CD4-positive, alpha-beta T cell treated with Interferon gamma for 1 hour (primary cell): Measurements from ENCODE around the gene DDX17.

Experiments used
- DNase-seq: peaks from one replicate; pipeline ENCODE4 v3.0.0-alpha.2; 2020

Gene DDX17

DNA sequence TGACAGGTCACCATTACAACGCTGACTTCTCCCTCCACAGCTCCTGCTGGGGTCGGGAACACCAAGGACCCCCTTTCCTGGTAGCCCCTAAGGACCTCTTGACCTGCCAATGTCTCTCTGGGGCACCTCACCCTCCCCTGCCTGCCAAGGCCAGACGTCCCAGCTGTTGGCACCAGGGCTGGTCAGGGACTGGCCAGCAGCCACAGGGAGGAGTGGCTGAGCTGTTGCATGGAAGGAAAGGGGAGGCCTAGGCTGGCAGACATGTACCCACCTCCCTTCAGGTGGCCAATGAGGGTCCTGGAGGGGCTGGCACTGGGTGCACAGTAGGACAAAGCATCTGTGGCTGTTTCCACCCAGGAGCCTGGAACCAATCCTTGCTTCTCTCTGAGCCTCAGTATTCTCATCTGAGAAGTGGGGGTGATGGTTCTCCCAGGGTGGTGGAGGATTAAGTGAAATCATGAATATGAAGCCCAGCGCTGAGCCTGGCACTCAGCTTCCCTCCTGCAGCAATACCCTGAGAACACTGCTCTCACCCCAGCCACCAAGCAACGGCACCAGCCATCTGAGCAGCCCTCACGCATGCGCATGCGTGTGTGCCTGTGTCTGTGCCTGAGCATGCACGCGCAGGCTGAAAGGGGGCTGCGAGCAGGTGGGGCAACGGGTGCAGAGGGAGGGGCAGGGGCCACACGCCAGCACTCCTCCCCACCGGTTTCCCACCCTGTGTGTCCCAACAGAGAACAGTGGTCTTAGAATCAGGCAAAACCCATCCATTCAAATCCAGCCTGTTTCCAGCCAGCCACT is 57.0 kb downstream of the DDX17 start:
- DNase-seq, result no peak

DNA sequence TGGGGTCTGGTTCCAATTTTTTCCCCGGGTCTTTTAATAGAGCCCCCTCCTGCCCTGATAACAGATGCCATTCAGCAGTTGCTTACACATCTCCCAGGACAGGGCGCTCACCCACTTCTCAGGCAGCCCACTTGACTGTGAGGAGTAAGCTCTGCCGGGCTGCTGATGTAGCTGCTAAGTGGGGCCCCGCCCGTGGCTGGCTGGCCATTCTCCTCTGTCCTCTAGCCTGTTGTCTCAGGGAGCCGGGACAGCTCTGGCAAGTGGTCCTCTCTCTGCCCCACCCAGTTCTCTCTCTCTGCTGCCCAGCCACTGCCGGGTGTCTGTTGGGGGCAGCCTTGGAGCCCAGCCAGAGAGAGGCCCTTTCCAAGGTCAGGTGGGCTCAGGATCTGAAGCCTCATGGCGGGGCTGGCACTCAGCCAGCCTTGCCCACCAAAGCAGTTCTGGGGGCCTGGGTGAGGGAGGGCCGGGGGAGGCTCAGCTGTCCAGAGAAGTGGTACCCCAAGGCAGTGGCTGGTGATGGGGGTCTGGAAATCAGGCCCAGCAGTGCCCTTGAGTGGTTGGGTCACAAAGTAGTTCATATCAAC is 60.0 kb downstream of the DDX17 start:
- DNase-seq, result no peak

DNA sequence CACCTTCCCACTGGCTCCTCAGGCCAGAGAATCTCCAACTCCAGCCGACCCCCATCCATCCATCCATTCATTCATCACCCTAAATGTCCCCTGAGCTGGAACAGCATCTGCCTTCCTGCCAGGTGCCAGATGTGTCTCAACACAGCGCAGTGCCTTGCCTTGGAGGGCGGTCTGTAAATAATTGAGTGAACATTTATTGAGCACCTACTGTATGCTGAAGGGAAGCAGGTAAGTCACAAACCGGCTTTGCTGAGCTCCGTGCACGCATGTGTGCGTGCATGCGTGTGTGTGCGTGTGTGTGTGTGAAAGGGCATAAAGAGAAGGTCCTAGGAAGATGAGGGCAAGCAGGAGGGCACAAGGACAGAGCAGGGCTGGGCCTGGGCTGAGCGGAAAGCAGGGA is 61.3 kb downstream of the DDX17 start:
- DNase-seq, result no peak

DNA sequence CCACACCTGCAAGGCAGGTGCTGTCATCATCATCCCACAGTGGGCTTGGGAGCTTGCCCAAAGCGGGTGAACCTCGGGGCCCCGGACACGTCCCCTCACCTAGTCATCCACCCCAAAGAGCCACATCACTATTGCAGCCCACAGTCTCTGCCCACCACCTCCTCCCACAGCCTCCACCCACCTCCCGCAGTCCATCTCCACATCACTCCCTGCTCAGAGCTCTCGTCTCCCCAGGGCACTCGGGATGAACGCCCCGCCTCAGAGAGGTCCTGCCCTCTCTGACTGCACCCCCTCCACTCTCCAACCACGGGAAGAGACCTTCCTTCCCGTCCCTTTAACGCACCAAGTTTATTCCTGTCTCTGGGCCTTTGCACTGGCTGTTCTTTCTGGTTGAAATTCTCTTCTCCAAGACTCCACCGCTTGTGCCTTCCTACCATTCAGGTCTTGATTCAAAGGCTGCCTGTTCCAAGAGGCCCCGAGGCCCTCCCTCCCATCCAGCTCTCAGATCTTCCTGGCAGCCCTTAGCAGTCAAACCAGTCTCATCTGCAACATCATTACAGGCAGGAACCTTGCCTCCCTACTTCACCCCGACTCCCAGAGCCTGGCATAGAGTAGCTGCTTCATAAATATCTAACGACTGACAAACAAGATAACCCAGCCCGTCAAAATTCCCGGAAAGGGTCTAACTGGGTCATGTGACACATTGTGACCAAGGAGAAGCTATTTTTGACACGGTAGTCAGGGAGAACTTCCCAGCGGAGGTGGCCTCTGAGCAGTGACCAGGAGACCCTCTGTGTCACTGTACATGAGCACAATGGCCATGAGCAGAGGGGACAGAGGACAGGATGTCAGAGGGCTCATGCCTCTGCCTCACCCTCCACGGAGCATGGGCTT is 62.2 kb downstream of the DDX17 start:
- no peak for DNase-seq

DNA sequence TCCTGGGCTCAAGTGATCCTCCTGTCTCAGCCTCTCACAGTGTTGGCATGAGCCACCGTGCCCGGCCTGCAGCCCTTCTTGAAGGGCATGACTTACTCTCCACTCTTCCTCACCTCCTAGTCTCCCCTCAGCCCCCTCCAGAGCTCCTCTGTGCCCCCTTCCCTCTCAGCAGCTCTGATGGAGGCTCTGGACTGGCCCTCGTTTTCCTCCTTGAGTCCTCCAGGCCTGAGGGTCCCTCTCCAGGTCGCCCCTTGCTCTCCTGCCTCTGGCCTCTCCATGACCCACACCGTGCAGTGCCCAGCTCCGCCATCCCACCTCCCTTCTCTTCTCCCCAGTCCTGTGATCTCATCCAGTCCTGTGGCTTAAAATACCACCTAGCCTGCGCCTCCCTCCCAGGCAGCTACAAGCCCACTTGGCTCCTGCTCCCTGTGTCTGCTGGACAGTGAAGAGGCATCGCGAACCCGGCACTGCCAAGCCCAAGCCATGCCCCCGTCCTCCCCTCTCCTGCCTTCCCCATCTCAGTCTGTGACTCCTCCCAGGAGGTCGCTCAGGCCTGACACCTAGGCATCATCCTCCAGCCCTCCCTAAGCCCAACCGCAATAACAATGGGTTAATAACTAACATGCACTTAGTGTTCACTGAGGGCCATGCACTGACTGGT is 63.0 kb downstream of the DDX17 start:
- no peak for DNase-seq

DNA sequence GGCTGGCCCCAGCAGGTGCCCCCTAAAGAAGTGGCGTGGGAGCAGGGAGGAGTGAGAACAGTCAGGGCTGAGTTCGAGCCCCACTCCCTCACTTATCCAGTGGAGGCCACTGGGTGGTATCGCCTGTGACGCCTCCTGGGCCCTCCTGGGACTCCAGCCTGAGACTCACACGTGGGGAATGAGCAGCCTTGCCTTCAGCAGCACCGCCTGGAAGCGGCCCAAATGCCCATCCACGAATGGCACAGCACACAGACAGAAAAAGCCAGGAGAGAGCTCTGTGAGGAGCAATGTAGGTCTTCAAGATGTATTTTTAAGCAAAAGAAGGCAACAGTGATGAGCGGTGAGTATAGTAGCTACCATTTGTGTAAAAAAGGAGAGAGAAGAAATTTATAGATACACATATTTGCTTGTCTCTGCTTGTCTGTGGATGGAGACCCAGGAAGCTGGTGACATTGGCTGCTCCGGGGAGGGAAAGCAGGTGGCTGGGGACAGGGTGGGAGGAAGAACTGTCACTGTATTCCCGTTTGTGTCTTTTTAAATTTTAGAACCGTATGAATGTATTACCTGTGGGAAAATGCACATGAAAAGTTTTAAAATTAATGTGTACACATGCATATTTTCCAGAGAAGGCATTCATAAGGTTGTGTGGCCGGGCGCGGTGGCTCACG is 64.4 kb downstream of the DDX17 start:
- no peak for DNase-seq

DNA sequence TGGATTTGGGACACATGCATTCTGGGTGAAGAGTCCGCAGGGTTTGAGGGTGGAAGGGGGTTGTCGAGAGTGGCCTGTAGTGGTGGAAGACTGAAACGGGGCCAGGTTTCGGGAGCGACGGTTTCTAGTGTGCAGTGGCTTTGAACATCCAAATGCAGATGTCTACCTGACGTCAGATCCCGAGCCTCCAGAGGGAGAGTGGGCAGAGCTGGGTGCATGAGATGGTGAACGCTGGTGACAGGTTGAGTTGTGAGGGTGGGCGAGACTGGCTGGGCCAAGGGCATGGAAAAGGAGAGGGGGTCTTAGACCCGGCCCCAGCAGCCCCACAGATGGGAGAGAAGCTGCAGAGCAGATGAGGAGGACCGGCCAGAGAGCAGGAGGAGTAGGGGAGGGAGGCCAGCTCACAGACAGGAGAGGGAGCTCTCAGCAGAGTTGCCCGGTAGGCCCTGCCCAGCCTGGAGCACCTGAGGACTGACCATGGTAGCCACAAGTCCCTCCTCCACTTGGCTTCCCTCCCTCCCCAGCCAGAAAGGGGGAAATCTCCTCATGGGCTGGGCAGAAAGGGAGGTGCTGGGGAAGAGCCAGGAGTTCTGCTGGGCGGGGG is 65.3 kb downstream of the DDX17 start:
- no peak for DNase-seq

DNA sequence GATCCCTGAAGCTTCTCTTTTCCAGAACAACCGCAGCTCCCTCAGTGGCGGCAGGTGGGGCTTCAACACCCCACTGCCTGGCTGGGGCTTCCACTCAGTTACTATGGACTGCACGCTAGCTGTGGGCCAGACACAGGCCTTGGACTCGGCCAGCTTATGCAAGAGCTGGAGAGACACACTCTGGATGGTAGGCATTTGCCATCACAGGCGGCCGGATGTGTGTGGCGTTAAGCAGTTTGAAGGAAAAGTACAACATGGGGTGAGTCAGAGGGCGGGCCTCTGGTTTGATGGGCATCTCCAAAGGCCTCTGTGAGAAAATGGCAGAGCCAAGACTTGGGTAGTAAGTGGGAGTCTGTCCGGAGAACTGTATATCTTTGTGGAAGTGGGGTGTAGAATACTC is 68.7 kb downstream of the DDX17 start:
- no peak for DNase-seq

DNA sequence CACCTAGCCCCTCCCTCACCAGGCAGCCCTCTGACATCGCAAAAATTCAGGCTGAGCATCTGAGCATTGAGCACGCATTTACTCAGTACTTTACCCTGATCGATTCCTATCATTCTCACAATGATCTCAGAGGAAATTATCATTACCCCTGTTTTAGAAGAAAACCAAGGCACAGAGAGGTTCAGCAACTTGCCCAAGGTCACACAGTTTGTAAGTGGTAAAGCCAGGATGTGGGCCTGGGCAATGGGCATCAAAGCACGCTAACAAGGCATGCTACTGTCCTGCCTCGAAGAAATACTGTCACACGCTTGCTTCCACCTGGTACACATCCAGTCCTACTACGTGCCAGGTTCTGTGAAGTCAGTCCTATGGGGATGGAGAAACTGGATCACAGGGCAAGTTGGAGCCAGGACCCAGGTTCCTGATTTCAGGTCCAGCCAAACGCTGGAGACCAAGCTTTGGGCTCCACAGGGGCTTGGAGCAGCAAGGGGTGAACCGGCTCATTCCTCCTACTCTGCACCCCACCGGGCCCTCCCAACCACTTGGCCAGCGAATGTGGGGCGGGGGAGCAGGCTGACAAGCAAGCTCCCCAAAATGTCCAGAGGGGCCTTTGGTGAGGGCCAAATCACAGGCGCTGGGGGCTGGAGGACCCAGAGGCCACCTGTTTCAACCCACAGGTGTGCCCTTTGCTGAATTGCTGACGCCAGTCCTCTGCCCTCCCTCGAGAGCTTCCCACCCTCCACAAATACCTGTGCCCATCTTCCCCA is 69.3 kb downstream of the DDX17 start:
- DNase-seq, result no peak

DNA sequence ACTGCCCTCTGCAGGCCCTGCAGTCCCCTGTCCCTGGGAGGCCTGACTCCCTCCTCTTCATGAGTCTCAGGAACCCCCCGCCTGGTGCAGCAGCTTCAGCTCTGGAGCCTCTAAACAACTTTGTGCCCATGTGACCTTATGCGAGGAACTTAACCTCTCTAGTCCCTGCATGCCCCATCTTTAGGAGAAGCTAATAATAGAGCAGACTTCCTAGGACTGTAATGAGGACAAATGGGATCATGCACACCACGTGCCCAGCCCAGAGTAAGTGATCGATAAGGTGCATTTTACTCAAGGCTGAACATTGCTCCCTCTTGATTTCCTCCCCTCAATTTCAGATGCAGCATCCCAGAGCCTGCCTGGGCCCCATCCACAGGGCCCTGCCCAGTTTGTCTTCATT is 70.1 kb downstream of the DDX17 start:
- DNase-seq, result no peak

DNA sequence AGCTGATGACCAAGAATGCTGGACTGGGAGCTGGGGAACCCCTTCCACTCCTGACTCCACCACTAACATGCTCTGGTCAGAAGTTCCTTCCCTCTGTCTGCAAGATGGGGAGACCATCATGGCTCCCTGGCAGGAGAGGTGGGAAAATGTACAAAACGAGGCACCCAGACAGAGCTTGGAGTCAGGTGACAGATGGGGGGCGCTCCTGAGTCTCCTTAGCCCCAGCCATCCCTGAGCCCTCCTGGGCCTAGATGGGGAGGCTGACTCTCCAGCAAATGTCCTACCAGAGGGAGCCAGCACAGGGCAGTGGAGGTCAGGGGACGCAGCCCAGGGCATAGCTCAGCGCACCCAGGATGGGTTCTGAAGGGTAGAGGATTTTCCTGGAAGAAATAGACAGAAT is 71.1 kb downstream of the DDX17 start:
- DNase-seq, result no peak

DNA sequence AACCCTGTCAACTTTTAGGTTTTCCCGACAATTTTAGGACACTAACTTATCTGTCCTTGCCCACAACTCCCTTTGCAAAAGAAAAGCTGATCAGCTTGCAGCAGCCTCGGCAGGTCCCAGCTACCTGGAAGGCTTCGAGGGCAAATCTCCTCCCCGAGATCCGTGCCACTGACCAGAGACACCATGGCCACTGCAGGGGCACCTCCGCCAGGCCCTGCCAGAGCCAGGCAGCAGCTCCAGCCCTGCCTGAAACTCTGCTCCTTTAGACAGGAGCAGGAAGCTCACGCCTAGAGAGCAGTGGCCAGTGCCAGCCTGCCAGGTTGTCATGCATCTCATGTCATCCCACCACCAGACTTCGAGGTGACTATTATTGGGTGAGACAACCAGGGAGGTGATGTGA is 72.2 kb downstream of the DDX17 start:
- DNase-seq, result no peak
